CD4-positive, alpha-beta T cell treated with Interleukin-17A for 4 hours (primary cell): ENCODE data around the gene SCO2.

ENCODE experiments used
- DNase-seq: peaks from one replicate; pipeline ENCODE4 v3.0.0-alpha.2; 2020; ENCODE audit warnings: mixed read lengths

SCO2 gene, protein sequence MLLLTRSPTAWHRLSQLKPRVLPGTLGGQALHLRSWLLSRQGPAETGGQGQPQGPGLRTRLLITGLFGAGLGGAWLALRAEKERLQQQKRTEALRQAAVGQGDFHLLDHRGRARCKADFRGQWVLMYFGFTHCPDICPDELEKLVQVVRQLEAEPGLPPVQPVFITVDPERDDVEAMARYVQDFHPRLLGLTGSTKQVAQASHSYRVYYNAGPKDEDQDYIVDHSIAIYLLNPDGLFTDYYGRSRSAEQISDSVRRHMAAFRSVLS

DNA sequence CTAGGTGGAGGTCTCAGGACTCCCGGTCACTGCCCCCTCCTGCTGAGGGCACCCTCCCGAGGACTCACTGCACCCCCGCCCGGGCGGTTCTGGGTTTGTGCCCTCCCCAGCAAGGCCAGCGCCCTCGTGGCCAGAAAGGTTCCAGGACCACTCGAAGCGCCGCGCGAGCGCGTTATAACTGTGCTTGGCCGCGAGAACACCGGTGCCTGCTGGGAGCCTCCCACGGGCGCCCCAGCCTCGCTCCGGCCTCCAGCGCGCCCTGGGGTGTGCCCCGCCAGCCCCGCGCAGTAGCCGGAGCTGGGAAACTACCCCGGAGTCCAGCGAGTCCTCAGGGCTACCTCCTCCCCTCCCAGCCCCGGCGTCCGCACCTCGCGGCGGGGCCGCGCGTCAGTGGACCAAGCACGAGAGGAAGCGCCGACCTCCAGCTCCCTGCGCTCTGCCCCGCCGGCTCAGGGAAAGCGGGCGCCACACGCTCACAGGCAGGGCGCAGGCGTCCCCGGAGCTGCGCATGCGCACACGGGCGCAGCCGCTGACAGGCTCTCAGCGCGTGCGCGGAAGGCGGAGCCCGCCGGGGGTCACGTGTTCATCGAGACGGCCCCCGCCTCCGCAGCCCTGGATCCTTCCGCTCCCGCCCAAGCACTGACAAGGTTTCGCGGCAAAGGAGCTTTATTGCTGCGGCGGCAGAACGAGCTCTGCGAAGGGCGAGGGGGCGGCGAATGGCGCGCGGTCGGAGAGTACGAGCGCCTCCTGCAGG is at the start of gene SCO2:
Gene SCO2, minus strand, starts transcription at position 495 of the 754 bp plus-strand sequence. CDS start 1,187 bp downstream, outside the sequence.
- peak; percentile 98 for DNase-seq

DNA sequence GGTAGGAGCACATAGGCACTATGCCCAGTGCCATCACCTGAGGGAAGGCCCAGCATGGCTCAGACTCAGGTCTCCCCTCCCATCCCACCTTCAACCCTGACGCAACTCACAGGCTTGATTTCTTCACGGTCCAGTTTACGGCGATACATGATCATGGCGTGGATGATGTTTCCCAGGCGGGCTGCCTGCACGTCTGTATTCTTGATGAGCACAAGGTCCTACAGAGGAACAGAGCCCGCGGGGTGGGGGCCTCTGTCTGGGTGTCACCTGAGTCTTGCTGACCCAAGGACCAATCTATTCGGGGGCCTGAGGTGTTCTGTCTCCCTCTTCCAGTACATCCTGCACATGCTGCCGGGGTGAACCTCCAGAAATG is 49.0 kb upstream of the SCO2 start:
- DNase-seq: no peak

DNA sequence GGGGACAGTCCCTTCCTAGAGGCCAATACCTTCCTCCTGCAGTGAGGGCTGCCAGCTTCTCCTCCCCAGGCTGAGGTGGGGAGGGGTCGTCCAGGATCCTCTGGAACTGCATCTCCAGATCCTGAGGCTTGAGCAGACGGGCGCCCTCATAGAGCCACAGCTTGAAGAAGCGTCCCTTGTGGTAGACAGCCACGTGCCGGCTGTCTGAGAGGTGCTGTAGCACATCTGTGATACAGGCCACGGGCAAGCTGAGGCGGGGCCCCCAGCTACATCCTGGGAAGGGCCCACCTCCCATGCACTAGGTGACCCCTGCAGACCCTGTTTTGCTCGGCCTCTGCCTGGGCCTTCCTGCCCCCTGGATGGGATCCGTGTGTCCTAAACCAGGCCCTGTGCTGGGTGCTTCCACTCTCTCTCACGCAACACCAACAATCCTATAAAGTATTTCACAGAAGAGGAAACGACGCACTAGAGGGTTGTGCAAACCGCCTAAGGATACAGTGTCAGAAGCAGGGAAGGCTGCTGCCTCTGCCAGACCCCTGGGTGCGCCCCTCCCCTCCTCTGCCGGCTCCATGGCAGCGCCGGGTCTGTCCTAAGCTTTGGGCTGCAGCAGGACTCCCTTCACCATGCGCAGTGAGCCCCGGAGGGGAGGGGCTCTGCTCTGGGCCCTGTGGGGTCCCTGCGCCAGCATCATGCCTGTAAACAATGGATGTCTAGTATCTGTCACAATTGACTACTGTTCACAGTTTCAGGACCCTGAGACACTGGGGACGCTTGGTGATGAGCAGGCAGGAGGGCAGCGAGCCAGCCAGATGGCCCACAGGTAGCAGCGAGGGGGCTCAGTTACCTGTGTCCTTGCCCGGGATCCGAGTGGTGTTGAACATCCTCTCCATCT is 48.3 kb upstream of the SCO2 start:
- no peak for DNase-seq

- DNase-seq: no peak
These were observed 47.6 kb upstream of the SCO2 start for GRCh38 chr22:50572965-50573364.

DNA sequence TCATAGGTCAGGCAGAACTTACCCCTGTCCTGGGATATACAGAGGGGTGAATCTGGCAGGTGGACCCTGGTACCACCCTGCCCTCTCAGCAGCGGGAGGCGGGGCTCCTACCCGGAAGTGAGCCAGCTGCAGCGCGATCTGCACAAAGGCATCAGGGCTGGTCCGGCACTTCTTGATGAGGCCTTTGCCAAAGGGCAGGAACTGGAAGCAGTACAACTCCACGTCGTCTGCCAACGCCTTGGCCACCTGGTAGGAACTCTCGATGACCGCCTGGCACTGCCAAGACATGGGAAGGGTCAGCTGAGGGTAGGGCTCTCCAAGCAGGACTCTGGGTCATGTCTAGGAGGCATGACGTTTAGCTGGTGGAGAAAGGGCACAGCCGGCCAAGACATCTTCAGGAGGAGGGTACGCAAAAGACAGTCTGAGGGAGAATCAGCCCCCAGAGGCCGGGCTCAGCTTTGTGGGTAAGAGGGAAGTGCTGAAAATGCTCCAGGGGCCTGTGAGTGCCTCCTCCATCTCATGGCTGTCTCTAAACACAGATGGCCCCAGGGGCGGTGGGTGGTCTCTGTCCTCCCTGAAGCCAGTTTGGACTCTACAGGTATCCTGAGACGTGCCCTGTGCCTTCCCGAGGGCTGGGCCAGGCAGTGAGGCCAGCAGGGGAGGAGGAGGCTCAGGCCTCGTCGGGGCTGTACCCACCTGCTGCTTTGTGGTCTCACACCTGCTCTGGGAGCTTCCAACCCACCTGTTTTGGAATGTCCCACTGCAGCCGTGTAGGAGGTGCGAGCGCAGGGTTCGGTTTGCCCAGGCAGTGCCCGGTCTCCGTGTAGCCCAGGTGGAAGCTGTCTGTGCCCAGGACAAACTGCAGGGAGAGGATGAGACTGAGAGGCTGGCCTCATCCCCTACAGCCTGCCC is 46.1 kb upstream of the SCO2 start:
- DNase-seq: no peak

DNA sequence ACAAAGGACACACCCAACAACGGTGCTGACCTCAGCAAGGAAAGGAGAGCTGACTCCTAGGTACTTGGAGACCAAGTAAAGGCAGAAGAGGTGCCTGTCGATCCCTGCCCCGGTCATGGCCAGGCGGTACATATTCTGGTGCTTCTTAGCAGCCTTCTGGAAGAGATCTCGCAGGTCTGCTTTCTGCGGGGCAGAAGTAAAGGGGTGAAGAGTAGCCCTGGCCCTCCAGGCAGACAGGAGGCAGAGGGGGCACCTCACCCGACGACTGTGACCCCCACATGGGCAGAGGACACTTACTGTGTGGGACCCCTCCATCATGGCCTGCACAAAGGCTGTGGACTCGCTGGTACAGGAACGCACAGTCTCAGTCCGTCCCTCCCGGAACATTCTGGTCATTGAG is 45.5 kb upstream of the SCO2 start:
- DNase-seq: no peak

DNA sequence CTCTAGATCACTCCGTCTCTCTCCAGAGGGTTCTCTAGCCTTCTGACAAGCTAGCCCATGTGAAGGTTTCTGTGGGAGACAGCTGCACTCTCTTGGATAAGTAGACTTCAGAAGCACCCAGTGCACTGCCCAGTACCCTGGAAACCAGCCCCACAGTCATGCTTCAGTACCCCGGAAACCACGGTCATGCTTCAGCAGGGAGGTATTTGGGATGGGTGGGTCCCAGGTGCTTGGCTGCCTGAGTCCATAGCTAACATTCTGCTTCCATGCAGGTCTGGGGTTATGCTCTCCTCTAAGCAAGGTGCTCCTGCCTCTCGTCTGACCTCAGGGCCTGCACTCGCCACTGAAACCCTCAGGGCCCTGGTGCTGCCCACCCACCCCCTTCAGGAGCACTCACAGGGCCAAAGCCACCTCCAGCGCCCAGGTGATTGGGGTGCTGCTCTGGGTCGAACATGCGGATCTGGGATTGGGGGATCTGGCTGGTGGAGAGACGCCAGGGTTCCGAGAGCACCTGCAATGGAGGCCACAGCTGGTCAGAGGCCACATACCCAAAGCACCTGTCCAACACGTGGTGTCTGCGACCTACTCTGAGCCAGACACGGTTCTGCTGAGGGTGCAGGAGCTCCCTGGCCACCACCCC is 44.6 kb upstream of the SCO2 start:
- DNase-seq: no peak

- no peak for DNase-seq
These were observed 43.7 kb upstream of the SCO2 start for GRCh38 chr22:50569041-50569459.

DNA sequence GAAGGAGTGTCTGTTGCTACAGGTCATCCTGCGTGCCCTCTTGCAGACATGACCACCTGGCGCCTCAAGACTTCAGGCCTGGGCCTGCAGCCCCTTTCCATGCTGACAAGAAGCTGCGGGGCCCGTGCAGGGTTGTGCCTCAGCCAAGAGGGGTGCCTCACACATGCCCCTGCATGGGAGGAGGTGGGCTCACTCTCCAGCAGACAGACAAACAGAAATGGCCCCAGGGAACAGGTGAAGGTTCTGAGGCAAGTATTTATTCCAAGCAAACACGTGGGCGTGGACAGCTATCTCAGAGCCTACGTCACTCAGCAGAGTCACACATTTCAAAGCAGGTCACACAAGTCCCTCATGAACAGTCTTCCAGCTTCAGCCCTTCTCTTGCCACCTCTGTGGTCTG is 43.2 kb upstream of the SCO2 start:
- no peak for DNase-seq

GRCh38 chr22:50567721-50568252 is 42.4 kb upstream of the SCO2 start:
- DNase-seq: no peak

GRCh38 chr22:50564289-50564688 is 38.9 kb upstream of the SCO2 start:
- no peak for DNase-seq

DNA sequence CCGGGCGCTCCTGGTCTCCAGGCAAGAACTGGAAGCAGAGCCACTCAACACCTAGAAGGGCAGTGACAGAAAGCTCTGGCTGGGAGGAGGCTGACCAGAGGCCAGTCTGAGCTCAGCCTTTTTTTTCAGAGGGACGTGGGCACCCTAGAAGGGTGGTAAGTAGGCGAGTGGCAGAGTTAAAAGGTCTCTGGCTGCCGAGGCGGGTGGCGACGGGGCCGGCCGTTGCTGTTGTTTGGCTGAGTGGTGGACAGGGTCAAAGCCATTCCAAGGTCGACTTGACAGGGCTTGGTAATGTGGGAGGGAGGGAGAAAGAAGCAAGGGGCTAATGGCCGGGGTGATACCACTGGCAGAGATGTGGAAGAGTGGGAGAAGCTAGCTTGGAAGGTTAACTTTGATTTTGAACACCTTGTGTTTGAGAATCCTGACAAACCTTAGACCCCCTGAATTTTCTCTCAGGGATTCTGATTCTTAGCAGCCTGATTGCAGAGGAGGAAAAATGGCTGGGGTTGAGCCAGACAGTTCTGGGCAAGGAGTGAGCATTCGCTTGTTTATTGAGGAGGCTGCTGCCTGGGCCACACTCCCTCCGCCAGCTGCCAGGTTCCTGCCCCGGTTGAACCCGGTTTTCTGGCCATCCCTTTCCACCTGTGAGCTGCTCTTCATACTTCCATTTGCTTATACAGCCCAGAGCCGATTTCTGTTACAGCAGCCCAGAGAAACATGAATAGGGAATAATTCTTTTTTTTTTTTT is 38.2 kb upstream of the SCO2 start:
- no peak for DNase-seq

GRCh38 chr22:50562523-50563412 is 37.4 kb upstream of the SCO2 start, which contains the start of gene SYCE3:
TSS of gene SYCE3 (minus strand) at chr22:50562919. CDS start at chr22:50556405, 6,514 bp downstream.
- DNase-seq: peak; percentile 98

- no peak for DNase-seq
These were observed 36.3 kb upstream of the SCO2 start for GRCh38 chr22:50561401-50562358.

GRCh38 chr22:50560034-50560433 is 34.6 kb upstream of the SCO2 start:
- DNase-seq: no peak

DNA sequence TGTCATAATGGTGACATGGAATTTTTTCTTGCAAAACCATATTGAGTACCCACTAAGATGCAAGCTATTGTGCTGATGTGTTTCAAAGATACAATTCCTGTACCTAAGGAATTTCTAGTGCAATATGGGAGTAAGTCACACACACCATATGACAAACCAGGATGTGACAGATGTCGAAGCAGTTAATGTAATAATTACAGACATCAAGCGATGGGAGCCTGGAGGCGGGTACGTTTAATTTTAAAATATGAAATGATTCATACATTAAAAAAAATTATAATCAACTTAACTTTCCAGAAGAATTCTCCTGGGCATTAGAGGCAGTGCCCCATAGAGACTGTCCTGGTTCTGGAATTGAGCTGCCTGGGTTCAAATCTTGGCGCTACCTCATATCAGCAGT is 31.3 kb upstream of the SCO2 start:
- no peak for DNase-seq

DNA sequence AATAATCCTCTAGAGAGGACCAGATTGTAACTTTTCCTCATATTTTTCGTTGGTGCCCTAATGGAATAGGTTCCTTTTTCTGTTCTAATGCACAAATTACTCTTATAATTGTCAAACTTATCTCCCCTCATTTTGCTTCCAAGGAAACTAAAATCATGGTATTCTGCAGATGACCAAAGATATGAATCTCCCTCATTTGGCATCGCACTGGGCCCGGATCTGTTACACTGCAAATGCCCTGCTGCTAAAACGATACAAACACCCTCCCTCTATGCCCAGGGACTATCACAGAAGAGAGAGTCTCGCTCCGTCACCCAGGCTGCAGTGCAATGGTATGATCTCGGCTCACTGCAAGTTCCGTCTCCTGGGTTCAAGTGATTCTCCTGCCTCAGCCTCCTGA is 27.9 kb upstream of the SCO2 start:
- no peak for DNase-seq

DNA sequence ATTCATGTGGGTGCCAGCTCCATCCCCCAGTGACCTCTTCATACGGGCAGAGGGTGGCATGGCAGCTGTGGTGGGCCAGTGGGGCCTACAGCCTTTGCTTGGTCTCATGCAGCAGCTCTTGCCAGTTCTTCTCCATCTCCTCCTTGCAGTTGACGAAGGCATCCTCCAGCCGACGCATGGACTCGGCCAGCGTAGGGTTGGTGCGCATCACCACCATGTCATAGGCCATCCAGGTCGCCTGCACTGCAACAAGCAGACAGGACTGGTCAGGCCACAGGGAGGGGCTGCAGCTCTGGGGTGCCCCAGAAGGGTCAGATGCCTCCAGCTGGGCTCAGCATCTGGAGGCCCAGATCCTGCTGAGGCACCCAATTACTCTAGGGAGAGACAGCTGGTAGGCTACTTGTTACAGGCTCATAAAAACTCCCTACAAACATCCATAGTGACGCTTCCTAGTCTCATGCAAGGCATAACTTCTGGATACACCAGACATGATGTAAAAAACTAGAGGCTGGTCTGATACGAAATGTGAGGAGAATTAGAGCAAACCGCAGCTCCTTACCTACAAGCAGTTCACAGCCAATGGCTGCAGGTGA is 25.9 kb upstream of the SCO2 start:
- DNase-seq: no peak
